IMR-90 (cell line): ENCODE data around the gene ZNF12. TPM values are rescaled to one million over a fixed set of nuclear protein-coding genes. Genes with fewer than 3 reads are reported as not detected.
A peak's percentile ranks its signal among the peaks of the same experiment; 100 is the strongest.

ENCODE experiments used
- ATAC-seq: fragments of 200-7000 bp; cut with Tn5 transposase; 2 replicates; pipeline ENCODE4 v1.9.1; 2020; ENCODE audit warnings: low read depth, mild to moderate bottlenecking, moderate library complexity
- BruUV-seq: library from RNA; stranded (reverse); fragments of 400-500 nt; replicated peaks from 2 replicates; lab custom pipeline; 2021; lab: Mats Ljungman, UMichigan
- CTCF ChIA-PET: fragments of 300-600 bp; formaldehyde crosslinking; extraction: SDS; loops from one replicate; lab custom pipeline; 2021; ENCODE audit warnings: antibody characterized with exemption; lab: Yijun Ruan, JAX
- POLR2A ChIA-PET: fragments of 300-600 bp; sonication (Branson Sonifier 250); formaldehyde crosslinking; loops from one replicate; lab custom pipeline; 2022; ENCODE audit warnings: antibody characterized with exemption; ENCODE audit not compliant: unreplicated experiment; lab: Charles Lee
- DNase-seq: peaks from one replicate; pipeline ENCODE4 v3.0.0; 2013
- H2AFZ ChIP-seq: replicated peaks from 2 replicates; pipeline ENCODE3; 2013; ENCODE audit warnings: low read length, mild to moderate bottlenecking; ENCODE audit not compliant: poor library complexity
- H2AK5ac ChIP-seq: 2 replicates; pipeline ENCODE4 v1.6.1; 2013; ENCODE audit warnings: low read depth, low read length, inconsistent platforms
- H2AK9ac ChIP-seq: replicated peaks from 2 replicates; pipeline ENCODE3; 2013; ENCODE audit warnings: mild to moderate bottlenecking, low read depth, low read length, moderate library complexity; ENCODE audit not compliant: poor library complexity
- H2BK120ac ChIP-seq: 2 replicates; pipeline ENCODE4 v1.6.1; 2013; ENCODE audit warnings: low read depth, low read length, inconsistent platforms
- H2BK15ac ChIP-seq: 3 replicates; pipeline ENCODE4 v1.6.1; 2013; ENCODE audit warnings: low read depth, low read length, inconsistent platforms
- H2BK20ac ChIP-seq: 2 replicates; pipeline ENCODE4 v1.6.1; 2013; ENCODE audit warnings: low read depth, mild to moderate bottlenecking, inconsistent platforms, low read length, moderate library complexity
- H2BK5ac ChIP-seq: 2 replicates; pipeline ENCODE4 v1.6.1; 2013; ENCODE audit warnings: mild to moderate bottlenecking, low read depth, low read length, inconsistent platforms; ENCODE audit not compliant: poor library complexity, severe bottlenecking
- H3K14ac ChIP-seq: replicated peaks from 2 replicates; pipeline ENCODE4 v1.6.1; 2013; ENCODE audit warnings: low read depth, low read length, inconsistent platforms
- H3K18ac ChIP-seq: 2 replicates; pipeline ENCODE4 v1.6.1; 2013; ENCODE audit warnings: low read depth, low read length, control low read depth
- H3K23ac ChIP-seq: 2 replicates; pipeline ENCODE4 v1.6.1; 2013; ENCODE audit warnings: low read depth, low read length, inconsistent platforms
- H3K27ac ChIP-seq: 2 replicates; pipeline ENCODE4 v1.5.1; 2013; ENCODE audit warnings: mild to moderate bottlenecking, control low read depth, low read length; ENCODE audit not compliant: insufficient read depth
- H3K27me3 ChIP-seq: 2 replicates; pipeline ENCODE4 v1.6.1; 2013; ENCODE audit warnings: low read length; ENCODE audit not compliant: control insufficient read depth, insufficient read depth
- H3K36me3 ChIP-seq: 2 replicates; pipeline ENCODE4 v1.6.1; 2013; ENCODE audit warnings: low read length, mixed read lengths; ENCODE audit not compliant: control insufficient read depth, insufficient read depth
- H3K4ac ChIP-seq: 2 replicates; pipeline ENCODE4 v1.6.1; 2013; ENCODE audit warnings: low read depth, low read length, inconsistent platforms
- H3K4me1 ChIP-seq: 2 replicates; pipeline ENCODE4 v1.6.1; 2013; ENCODE audit warnings: low read length, mixed read lengths; ENCODE audit not compliant: control insufficient read depth, insufficient read depth
- H3K4me2 ChIP-seq: 2 replicates; pipeline ENCODE4 v1.6.1; 2013; ENCODE audit warnings: low read depth, mild to moderate bottlenecking, control low read depth, low read length, moderate library complexity
- H3K4me3 ChIP-seq: 2 replicates; pipeline ENCODE4 v1.5.1; 2013; ENCODE audit warnings: low read depth, mild to moderate bottlenecking, control low read depth, low read length, moderate library complexity; ENCODE audit not compliant: insufficient read depth
- H3K56ac ChIP-seq: 2 replicates; pipeline ENCODE4 v1.6.1; 2013; ENCODE audit warnings: low read length, inconsistent platforms; ENCODE audit not compliant: insufficient read depth; ENCODE audit errors: extremely low read depth
- H3K79me1 ChIP-seq, 2 experiments: 2 replicates each; pipeline ENCODE4 v1.6.1; 2013; ENCODE audit warnings: low read length in 2 of 2, inconsistent platforms in 1 of 2, low read depth in 1 of 2
- H3K9ac ChIP-seq: 2 replicates; pipeline ENCODE4 v1.6.1; 2013; ENCODE audit warnings: low read depth, low read length, control low read depth
- H3K9me1 ChIP-seq: 2 replicates; pipeline ENCODE4 v1.6.1; 2013; ENCODE audit warnings: low read length, inconsistent platforms; ENCODE audit not compliant: insufficient read depth
- H3K9me3 ChIP-seq: 2 replicates; pipeline ENCODE4 v1.6.1; 2013; ENCODE audit warnings: low read length; ENCODE audit not compliant: control insufficient read depth, insufficient read depth
- H4K20me1 ChIP-seq: 2 replicates; pipeline ENCODE4 v1.6.1; 2013; ENCODE audit warnings: low read length, inconsistent platforms; ENCODE audit not compliant: insufficient read depth
- H4K5ac ChIP-seq: 2 replicates; pipeline ENCODE4 v1.6.1; 2013; ENCODE audit warnings: mild to moderate bottlenecking, low read depth, low read length, control low read depth
- H4K8ac ChIP-seq, 2 experiments: 2 replicates each; pipeline ENCODE4 v1.6.1; 2013; ENCODE audit warnings: low read depth in 2 of 2, low read length in 2 of 2, control low read depth in 1 of 2, inconsistent platforms in 1 of 2
- H4K91ac ChIP-seq: 2 replicates; pipeline ENCODE4 v1.6.1; 2013; ENCODE audit warnings: low read depth, low read length, inconsistent platforms; ENCODE audit not compliant: insufficient read depth
- BHLHE40 ChIP-seq: fragments of 150-350 bp; IDR thresholded peaks from 2 replicates; pipeline ENCODE4 v1.6.1; 2016; ENCODE audit warnings: mild to moderate bottlenecking, low read depth, low read length
- CEBPB ChIP-seq: IDR thresholded peaks from 2 replicates; pipeline ENCODE4 v1.6.1; 2012; ENCODE audit warnings: low read depth, low read length, improper control_type of control experiment
- CHD1 ChIP-seq: IDR thresholded peaks from 2 replicates; pipeline ENCODE4 v1.6.1; 2012; ENCODE audit warnings: low read depth, low read length, improper control_type of control experiment
- CTCF ChIP-seq: conservative IDR thresholded peaks from 2 replicates; pipeline ENCODE4 v1.5.1; 2012; ENCODE audit warnings: mild to moderate bottlenecking, low read depth, low read length, improper control_type of control experiment
- ELK1 ChIP-seq: fragments of 150-350 bp; IDR thresholded peaks from 2 replicates; pipeline ENCODE4 v1.6.1; 2016; ENCODE audit warnings: low read depth, mild to moderate bottlenecking, low read length, moderate library complexity, borderline replicate concordance
- FOS ChIP-seq: fragments of 150-350 bp; IDR thresholded peaks from 2 replicates; pipeline ENCODE4 v1.6.1; 2016; ENCODE audit warnings: low read depth, low read length
- MAFK ChIP-seq: IDR thresholded peaks from 2 replicates; pipeline ENCODE4 v1.6.1; 2012; ENCODE audit warnings: low read depth, low read length, improper control_type of control experiment
- MXI1 ChIP-seq: IDR thresholded peaks from 2 replicates; pipeline ENCODE4 v1.6.1; 2012; ENCODE audit warnings: low read depth, mild to moderate bottlenecking, low read length, moderate library complexity, borderline replicate concordance
- NFE2L2 ChIP-seq: fragments of 150-350 bp; IDR thresholded peaks from 2 replicates; pipeline ENCODE4 v1.6.1; 2016; ENCODE audit warnings: low read depth, mild to moderate bottlenecking, low read length
- POLR2A ChIP-seq: IDR thresholded peaks from 2 replicates; pipeline ENCODE4 v1.6.1; 2012; ENCODE audit warnings: mild to moderate bottlenecking, low read depth, low read length
- RAD21 ChIP-seq: IDR thresholded peaks from 2 replicates; pipeline ENCODE4 v1.6.1; 2012; ENCODE audit warnings: low read length, improper control_type of control experiment
- RCOR1 ChIP-seq: IDR thresholded peaks from 2 replicates; pipeline ENCODE4 v1.6.1; 2012; ENCODE audit warnings: mild to moderate bottlenecking, low read length, improper control_type of control experiment; ENCODE audit not compliant: insufficient replicate concordance
- RFX5 ChIP-seq: IDR thresholded peaks from 2 replicates; pipeline ENCODE4 v1.8.0; 2012; ENCODE audit warnings: low read depth, mild to moderate bottlenecking, low read length, moderate library complexity
- SMC3 ChIP-seq: fragments of 150-350 bp; IDR thresholded peaks from 2 replicates; pipeline ENCODE4 v1.6.1; 2016; ENCODE audit warnings: low read depth, mild to moderate bottlenecking, antibody characterized with exemption, low read length, moderate library complexity
- USF2 ChIP-seq: fragments of 150-350 bp; IDR thresholded peaks from 2 replicates; pipeline ENCODE4 v1.6.1; 2017; ENCODE audit warnings: mild to moderate bottlenecking, antibody characterized with exemption, low read length, low read depth
- WGBS, 2 experiments: methylation state at CpG; one replicate each; pipeline versions ENCODE4 v1.1.5 to v1.1.7; 2013; ENCODE audit warnings: missing lambda C conversion rate in 2 of 2; ENCODE audit not compliant: insufficient read length in 1 of 2; ENCODE audit errors: extremely low coverage in 2 of 2; 5-methylcytosine and 5-hydroxymethylcytosine counted together
- dilution Hi-C: fragments of 300-500 bp; cut with HindIII; formaldehyde crosslinking; loops from one replicate; pipeline ENCODE4 v1.14.3; 2018; ENCODE audit warnings: low sequenced_read_pairs; ENCODE audit not compliant: unreplicated experiment
- in situ Hi-C: fragments of 300-500 bp; cut with MboI; formaldehyde crosslinking; loops from 3 replicates; pipeline ENCODE4 v1.14.3; 2019; ENCODE audit warnings: low sequenced_read_pairs, inconsistent platforms, mixed read lengths
- intact Hi-C: fragments of 100-400 bp; cut with micrococcal nuclease; formaldehyde crosslinking; loops from 2 replicates; pipeline ENCODE4 v1.10.0; 2022
- polyA plus RNA-seq, 3 experiments: library from polyadenylated mRNA; depleted of rRNA; stranded (reverse); fragments of >200 nt; gene quantifications; 2 replicates each; pipeline ENCODE4 v1.2.3, GENCODE V29; 2012; ENCODE audit warnings: low replicate concordance in 1 of 3
- total RNA-seq: library from RNA; depleted of rRNA; stranded (reverse); fragments of >200 nt; gene quantifications from 2 replicates; pipeline ENCODE4 v1.2.3, GENCODE V29; 2012

ZNF12 gene
- total and polyA plus RNA-seq, 2 of the 4 experiments (the other 2 are of a cell fraction): 8.2 to 20.8 TPM

- TF ChIP-seq CTCF: no peak
- no peak for TF ChIP-seq MAFK
- no peak for TF ChIP-seq RAD21
- TF ChIP-seq USF2: no peak
- no peak for TF ChIP-seq FOS
- no peak for TF ChIP-seq MXI1
- TF ChIP-seq BHLHE40: no peak
- TF ChIP-seq POLR2A: no peak
- TF ChIP-seq ELK1: no peak
- no peak for TF ChIP-seq SMC3
- no peak for TF ChIP-seq CEBPB
- no peak for TF ChIP-seq RCOR1
- TF ChIP-seq NFE2L2: no peak
- TF ChIP-seq RFX5: no peak
- TF ChIP-seq CHD1: no peak
- Histone ChIP-seq H3K14ac (no peak overlapping the region), H3K79me1 (peaks cover 0 to 17% of the 10 kb centered on the region in 2 experiments; a peak in 1 of 4 replicates), H2BK5ac (no peak overlapping the region), H3K23ac (no peak overlapping the region), H2AK5ac (no peak overlapping the region), H3K27ac (no peak overlapping the region), H3K18ac (no peak overlapping the region), H4K8ac (no peak overlapping the region), H3K56ac (no peak overlapping the region), H3K27me3 (no peaks in the 10 kb centered on the region), H2AK9ac (no peak overlapping the region), H4K91ac (no peak overlapping the region), H3K4me1 (no peaks in the 10 kb centered on the region), H3K4ac (no peak overlapping the region), H2AFZ (peak overlapping the region; percentile 32), H3K9me3 (peaks cover 20% of the 10 kb centered on the region), H4K20me1 (peaks cover 4% of the 10 kb centered on the region; the same call in 1 of the 2 replicates), H4K5ac (no peak overlapping the region), H3K4me2 (no peak overlapping the region), H3K9ac (no peak overlapping the region), H3K4me3 (no peak overlapping the region), H3K36me3 (peaks cover 76% of the 10 kb centered on the region), H2BK20ac (no peak overlapping the region), H2BK15ac (no peak overlapping the region), H2BK120ac (no peak overlapping the region), H3K9me1 (no peaks in the 10 kb centered on the region)
- in situ Hi-C loops (no loop called here), intact Hi-C loops (no loop called here), dilution Hi-C loops (no loop called here)
- POLR2A ChIA-PET: no interaction called here
- no TSS peak for BruUV-seq
- DNase-seq (no peak), ATAC-seq (no peak)
- WGBS, 2 experiments: 86% methylated on average over 5 of the region's 14 CpGs; no CpG with 5 or more reads in 1 of the 2 experiments
- CTCF ChIA-PET: no interaction called here
Measured at GRCh38 chr7:6647541-6647940, 59.2 kb downstream of the ZNF12 start.
